OCI-LY3 (cell line): ENCODE measurements around the gene CCM2.
A peak's percentile ranks its signal among the peaks of the same experiment; 100 is the strongest.

Experiments used
- H2AFZ ChIP-seq: fragments of 200-600, 300-600 bp; shearing (Covaris generic); 2 replicates; pipeline ENCODE4 v1.6.0; 2014; ENCODE audit warnings: antibody characterized with exemption, low read depth, low read length
- H3K27ac ChIP-seq: fragments of 200-600, 300-600 bp; sonication (generic); 2 replicates; pipeline ENCODE4 v1.5.1; 2014; ENCODE audit warnings: mild to moderate bottlenecking, low read length, moderate library complexity, mixed read lengths
- H3K27me3 ChIP-seq: fragments of 200-600, 300-600 bp; sonication (generic); 2 replicates; pipeline ENCODE4 v1.6.1; 2014; ENCODE audit warnings: low read depth, low read length, mixed read lengths
- H3K36me3 ChIP-seq: fragments of 200-600, 300-600 bp; sonication (generic); replicated peaks from 2 replicates; pipeline ENCODE3; 2014; ENCODE audit warnings: low read depth, low read length, mixed read lengths
- H3K4me1 ChIP-seq: fragments of 300-600, 200-600 bp; sonication (generic); 2 replicates; pipeline ENCODE4 v1.6.1; 2014; ENCODE audit warnings: low read length, mixed read lengths
- H3K4me2 ChIP-seq: fragments of 200-600, 300-600 bp; sonication (generic); 2 replicates; pipeline ENCODE4 v1.6.1; 2014; ENCODE audit warnings: low read length, mixed read lengths
- H3K4me3 ChIP-seq: fragments of 300-600, 200-600 bp; sonication (generic); 2 replicates; pipeline ENCODE4 v1.5.1; 2014; ENCODE audit warnings: antibody characterized with exemption, mild to moderate bottlenecking, low read length, moderate library complexity
- H3K79me2 ChIP-seq: fragments of 300-600, 200-600 bp; shearing (Covaris generic); 2 replicates; pipeline ENCODE4 v1.6.1; 2014; ENCODE audit warnings: mild to moderate bottlenecking, low read length, mixed read lengths
- H3K9ac ChIP-seq: fragments of 300-600, 200-600 bp; shearing (Covaris generic); 2 replicates; pipeline ENCODE4 v1.6.0; 2014; ENCODE audit warnings: mild to moderate bottlenecking, low read length, moderate library complexity
- H3K9me3 ChIP-seq: fragments of 200-600, 300-600 bp; shearing (Covaris generic); 2 replicates; pipeline ENCODE4 v1.6.1; 2014; ENCODE audit warnings: low read length, mixed read lengths; ENCODE audit not compliant: insufficient read depth
- H4K20me1 ChIP-seq: fragments of 200-600, 300-600 bp; sonication (generic); 2 replicates; pipeline ENCODE4 v1.6.1; 2016; ENCODE audit warnings: low read length, mixed read lengths; ENCODE audit not compliant: insufficient read depth
- EZH2phosphoT487 ChIP-seq: fragments of 200-600 bp; shearing (Covaris generic); IDR thresholded peaks from 2 replicates; pipeline ENCODE4 v1.6.1; 2018; ENCODE audit warnings: antibody characterized with exemption, mixed run types, low read depth
- TF ChIP-seq, protein P1 (sequence below): fragments of 200-600, 300-600 bp; sonication (generic); IDR thresholded peaks from 2 replicates; pipeline ENCODE4 v1.5.1; 2014; ENCODE audit warnings: antibody characterized with exemption, low read length, low read depth

The CCM2 gene

DNA sequence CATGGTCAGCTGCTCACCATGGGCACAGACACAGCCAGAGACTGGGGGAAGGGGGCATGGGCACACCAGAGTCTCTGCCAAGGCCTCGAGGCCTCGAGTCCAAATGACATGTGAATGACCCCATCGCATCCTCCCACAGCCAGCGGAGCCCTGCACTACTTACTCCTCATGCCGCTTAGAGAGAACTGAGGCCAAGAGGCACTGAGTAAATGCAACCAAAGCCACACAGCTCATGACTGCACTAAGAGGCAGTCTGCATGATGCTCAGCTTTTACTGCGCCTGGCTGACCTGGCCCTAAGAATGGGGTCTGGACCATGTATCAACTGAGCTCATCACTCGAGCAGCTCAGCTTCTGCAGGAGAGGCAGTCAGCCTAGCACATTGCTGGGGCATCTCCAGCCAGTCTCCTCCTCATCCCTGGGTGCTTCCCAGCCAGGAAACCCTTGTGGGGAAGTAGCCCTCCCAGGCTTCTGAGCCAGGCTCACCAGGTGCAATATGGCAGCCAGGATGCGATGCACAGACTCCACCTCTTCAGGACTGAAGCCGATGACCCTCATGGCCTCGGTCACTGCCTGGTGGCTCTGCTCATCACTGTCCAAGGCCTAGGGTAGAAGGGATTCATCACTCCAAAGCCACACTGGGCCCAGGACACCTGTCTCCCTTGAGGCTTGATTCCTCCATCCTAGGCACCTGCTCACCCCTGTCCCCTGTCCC is 28.7 kb upstream of the CCM2 start:
- Histone ChIP-seq H3K79me2 (no peaks in the 10 kb centered on the region), H3K4me1 (no peaks in the 10 kb centered on the region), H4K20me1 (no peaks in the 10 kb centered on the region), H3K4me2 (no peak overlapping the region), H3K27ac (no peak overlapping the region), H3K9me3 (no peaks in the 10 kb centered on the region), H3K36me3 (peaks cover 9% of the 10 kb centered on the region), H3K9ac (no peak overlapping the region), H3K27me3 (no peaks in the 10 kb centered on the region), H3K4me3 (no peak overlapping the region), H2AFZ (no peak overlapping the region)
- no peak for TF ChIP-seq EZH2phosphoT487
- TF ChIP-seq, protein P1, sequence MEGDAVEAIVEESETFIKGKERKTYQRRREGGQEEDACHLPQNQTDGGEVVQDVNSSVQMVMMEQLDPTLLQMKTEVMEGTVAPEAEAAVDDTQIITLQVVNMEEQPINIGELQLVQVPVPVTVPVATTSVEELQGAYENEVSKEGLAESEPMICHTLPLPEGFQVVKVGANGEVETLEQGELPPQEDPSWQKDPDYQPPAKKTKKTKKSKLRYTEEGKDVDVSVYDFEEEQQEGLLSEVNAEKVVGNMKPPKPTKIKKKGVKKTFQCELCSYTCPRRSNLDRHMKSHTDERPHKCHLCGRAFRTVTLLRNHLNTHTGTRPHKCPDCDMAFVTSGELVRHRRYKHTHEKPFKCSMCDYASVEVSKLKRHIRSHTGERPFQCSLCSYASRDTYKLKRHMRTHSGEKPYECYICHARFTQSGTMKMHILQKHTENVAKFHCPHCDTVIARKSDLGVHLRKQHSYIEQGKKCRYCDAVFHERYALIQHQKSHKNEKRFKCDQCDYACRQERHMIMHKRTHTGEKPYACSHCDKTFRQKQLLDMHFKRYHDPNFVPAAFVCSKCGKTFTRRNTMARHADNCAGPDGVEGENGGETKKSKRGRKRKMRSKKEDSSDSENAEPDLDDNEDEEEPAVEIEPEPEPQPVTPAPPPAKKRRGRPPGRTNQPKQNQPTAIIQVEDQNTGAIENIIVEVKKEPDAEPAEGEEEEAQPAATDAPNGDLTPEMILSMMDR, result no peak

DNA sequence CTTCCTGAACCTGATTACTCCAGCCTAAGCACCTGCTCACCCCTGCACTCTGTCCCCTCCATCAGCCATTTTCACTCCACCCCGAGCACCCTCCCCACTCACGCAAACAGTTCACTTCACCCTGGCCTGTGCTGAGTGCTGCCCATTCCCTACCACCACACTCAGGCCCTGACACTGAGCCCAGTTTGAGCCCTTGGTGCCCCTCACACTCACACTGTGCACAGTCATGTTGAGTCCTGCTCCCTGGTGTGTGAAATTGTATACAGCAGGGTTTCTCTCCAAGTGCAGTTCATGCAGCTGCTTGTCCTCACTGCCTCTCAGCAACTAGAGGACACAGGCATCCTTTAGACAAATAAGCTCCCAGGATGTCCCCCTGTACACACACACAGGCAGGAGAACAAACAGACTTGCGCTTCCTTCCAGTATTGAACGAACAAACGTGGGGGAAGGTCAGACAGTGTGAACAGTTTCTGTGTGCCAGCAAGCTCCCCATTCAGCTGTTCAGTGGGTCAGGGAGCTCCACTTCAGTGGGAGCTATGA is 28.0 kb upstream of the CCM2 start:
- Histone ChIP-seq H3K36me3 (peaks cover 11% of the 10 kb centered on the region), H3K27ac (no peak overlapping the region)

DNA sequence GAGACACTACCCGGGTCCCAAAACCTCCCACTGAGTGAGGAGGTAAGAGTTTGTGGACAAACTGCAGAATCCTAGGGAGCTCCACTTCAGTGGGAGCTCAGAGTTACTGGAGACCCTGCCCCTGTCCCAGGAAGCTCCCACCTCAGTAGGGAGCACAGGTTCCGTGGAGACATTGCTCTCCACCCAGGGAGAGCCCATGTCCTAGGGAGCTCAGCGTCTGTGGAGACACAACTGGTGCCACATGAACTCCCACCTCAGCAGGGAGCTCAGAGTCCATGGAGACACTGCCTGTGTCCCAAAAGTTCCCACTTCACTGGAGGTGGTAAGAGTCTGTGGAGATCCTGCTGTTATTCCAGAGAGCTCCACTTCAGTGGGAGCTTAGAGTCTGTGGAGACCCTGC is 27.4 kb upstream of the CCM2 start:
- H3K4me2 ChIP-seq, result no peak overlapping the region
- no peaks in the 10 kb centered on the region for H3K27me3 ChIP-seq
- no peaks in the 10 kb centered on the region for H3K9me3 ChIP-seq
- H3K27ac ChIP-seq, result no peak overlapping the region
- H4K20me1 ChIP-seq, result no peaks in the 10 kb centered on the region
- H3K4me3 ChIP-seq, result no peak overlapping the region
- peaks cover 12% of the 10 kb centered on the region for H3K36me3 ChIP-seq
- H3K4me1 ChIP-seq, result peaks cover 6% of the 10 kb centered on the region
- no peaks in the 10 kb centered on the region for H3K79me2 ChIP-seq
- no peak overlapping the region for H3K9ac ChIP-seq
- H2AFZ ChIP-seq, result no peak overlapping the region
- TF ChIP-seq, protein P1, result no peak
- TF ChIP-seq EZH2phosphoT487, result no peak

More for the DNA sequence above, 28.0 kb upstream of the CCM2 start:
- no peak overlapping the region for H3K4me3 ChIP-seq
- no peaks in the 10 kb centered on the region for H3K79me2 ChIP-seq
- peaks cover 1% of the 10 kb centered on the region for H3K4me1 ChIP-seq
- no peaks in the 10 kb centered on the region for H3K27me3 ChIP-seq
- no peaks in the 10 kb centered on the region for H3K9me3 ChIP-seq
- no peak overlapping the region for H3K9ac ChIP-seq
- no peak for TF ChIP-seq EZH2phosphoT487
- TF ChIP-seq, protein P1, result no peak
- no peak overlapping the region for H3K4me2 ChIP-seq
- H2AFZ ChIP-seq, result no peak overlapping the region
- H4K20me1 ChIP-seq, result no peaks in the 10 kb centered on the region

DNA sequence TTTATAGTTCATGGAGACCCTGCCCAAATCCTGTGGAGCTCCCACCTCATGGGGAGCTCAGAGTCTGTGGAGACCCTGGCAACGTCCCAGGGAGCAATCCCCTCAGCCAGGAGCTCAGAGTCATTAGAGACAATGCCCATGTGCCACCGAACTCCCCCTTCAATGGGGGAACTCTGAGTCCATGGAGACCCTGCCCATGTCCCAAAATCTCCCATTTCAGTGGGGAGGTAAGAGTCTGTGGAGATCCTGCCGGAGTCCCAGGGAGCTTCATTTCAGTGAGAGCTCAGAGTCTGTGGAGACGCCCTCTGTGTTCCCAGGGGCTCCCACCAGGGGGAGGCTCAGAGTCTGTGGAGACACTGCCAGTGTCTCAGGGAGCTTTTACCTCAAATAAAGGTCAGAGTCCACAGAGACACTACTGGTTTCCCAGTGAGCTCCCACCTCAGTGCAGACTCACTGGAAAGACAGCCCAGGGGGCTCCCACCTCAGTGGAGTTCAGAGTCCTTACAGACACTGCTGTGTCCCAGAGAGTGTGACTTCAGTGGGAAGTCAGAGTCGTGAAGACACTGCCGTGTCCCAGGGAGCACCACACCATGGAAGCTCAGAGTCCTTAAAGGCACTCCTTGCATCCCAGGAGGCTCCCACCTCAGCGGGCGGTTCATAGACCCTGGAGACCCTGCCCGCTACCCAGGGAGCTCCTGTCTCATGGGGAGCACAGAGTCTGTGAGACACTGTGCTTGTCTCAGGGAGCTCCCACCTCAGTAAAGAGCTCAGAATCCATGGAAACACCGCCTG is 26.2 kb upstream of the CCM2 start:
- peaks cover 23% of the 10 kb centered on the region for H3K36me3 ChIP-seq
- no peak overlapping the region for H3K27ac ChIP-seq
- no peaks in the 10 kb centered on the region for H3K79me2 ChIP-seq

More for the DNA sequence above, 26.2 kb upstream of the CCM2 start:
- no peaks in the 10 kb centered on the region for H3K9me3 ChIP-seq
- no peak overlapping the region for H3K4me3 ChIP-seq
- TF ChIP-seq, protein P1, result peak; percentile 57
- TF ChIP-seq EZH2phosphoT487, result no peak
- H2AFZ ChIP-seq, result no peak overlapping the region
- no peaks in the 10 kb centered on the region for H4K20me1 ChIP-seq
- H3K9ac ChIP-seq, result no peak overlapping the region
- no peaks in the 10 kb centered on the region for H3K27me3 ChIP-seq
- H3K4me1 ChIP-seq, result peaks cover 18% of the 10 kb centered on the region
- no peak overlapping the region for H3K4me2 ChIP-seq
